D721Med (cell line): ENCODE results near the gene TM4SF1.

Source experiments
- DNase-seq: peaks from one replicate; pipeline ENCODE4 v3.0.0; 2011; ENCODE audit warnings: low spot score; ENCODE audit not compliant: insufficient read length
- FAIRE-seq: peaks from 2 replicates; lab custom pipeline; 2011; peaks lifted over from hg19 to GRCh38; lab: Jason Lieb, UNC
- TF ChIP-seq, protein P1 (sequence below): IDR thresholded peaks from 2 replicates; pipeline ENCODE4 v1.5.1; 2012; ENCODE audit warnings: mild to moderate bottlenecking, control low read depth; ENCODE audit not compliant: insufficient read depth; ENCODE audit errors: missing control alignments

The TM4SF1 gene

DNA sequence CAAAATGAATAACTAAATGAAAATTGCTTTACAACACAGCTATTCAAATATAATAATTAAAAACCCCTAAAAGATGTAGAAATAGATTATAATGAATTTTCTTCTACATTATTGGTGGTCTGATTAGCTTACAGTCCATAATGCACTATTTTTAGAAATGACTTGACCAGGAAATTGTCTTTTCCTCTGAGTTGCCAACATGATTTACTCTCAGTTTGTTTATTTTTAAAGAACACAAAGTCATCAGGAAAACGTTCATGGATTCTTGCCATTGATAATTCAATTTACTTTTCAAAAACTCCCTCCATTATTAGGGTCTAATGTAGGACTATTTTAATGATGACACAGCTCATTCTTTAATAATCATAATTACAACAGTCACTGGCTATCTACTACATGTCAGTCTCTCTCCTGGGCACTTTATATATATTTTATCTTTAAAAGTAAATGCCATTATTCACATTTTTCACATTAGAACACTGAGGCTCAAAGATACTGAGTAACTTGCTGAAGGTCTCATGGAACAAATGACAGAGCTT, 45.2 kb downstream of the TM4SF1 start:
- DNase-seq (no peak), FAIRE-seq (no peak)
- TF ChIP-seq, protein P1, sequence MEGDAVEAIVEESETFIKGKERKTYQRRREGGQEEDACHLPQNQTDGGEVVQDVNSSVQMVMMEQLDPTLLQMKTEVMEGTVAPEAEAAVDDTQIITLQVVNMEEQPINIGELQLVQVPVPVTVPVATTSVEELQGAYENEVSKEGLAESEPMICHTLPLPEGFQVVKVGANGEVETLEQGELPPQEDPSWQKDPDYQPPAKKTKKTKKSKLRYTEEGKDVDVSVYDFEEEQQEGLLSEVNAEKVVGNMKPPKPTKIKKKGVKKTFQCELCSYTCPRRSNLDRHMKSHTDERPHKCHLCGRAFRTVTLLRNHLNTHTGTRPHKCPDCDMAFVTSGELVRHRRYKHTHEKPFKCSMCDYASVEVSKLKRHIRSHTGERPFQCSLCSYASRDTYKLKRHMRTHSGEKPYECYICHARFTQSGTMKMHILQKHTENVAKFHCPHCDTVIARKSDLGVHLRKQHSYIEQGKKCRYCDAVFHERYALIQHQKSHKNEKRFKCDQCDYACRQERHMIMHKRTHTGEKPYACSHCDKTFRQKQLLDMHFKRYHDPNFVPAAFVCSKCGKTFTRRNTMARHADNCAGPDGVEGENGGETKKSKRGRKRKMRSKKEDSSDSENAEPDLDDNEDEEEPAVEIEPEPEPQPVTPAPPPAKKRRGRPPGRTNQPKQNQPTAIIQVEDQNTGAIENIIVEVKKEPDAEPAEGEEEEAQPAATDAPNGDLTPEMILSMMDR, result no peak

DNA sequence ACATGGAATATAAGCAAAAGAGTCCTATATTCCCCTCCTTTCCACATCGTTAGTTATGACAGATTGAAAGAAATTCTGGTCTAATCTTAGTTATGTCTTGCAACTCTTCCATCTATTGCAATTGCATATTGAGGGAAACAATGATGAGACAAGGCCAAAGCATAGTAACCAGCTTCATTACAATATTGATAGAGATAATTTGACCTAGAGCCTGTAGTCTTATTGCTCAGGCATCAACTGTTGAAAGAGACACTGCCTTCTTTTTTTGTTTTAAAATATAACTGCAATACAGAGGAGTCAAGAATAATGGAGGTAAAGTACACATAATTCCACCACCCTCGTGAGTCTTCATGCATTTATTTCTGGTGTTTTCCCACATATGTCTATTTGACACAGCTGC, 46.1 kb downstream of the TM4SF1 start:
- DNase-seq (no peak), FAIRE-seq (no peak)
- TF ChIP-seq, protein P1, result no peak

DNA sequence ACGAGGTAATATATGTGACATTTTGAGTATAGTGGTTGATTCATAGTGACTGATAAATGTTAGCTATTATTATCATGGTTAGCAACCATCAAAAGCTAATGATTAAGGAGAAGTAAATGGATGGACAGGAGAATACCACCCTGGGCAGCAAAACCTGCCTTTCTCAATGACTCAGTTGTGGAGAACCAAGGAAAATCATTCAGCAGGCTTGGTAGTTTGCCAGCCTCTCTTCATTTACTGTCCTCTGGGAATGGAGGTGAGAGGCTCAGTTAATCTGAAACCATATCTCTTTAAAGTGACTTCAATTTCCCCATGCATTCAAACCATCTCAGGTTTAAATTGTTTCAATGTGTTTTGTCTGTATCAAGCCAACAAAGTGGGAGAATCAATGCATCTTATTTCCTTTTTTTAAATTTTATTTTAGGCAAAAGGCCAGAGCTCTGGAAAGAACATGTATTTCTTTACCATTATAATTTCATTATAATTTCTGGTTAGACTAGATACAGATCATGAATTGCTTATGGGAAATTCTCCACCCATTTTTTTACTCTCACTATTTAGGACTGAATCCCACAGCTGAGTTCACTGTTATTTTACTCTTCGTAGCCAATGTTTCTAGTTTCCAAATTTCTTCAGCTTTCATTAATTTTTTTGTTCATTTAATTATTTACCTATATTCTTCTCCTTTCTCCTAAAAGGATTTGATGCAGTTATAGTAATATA, 46.7 kb downstream of the TM4SF1 start:
- TF ChIP-seq, protein P1, result no peak
- DNase-seq (no peak), FAIRE-seq (no peak)

DNA sequence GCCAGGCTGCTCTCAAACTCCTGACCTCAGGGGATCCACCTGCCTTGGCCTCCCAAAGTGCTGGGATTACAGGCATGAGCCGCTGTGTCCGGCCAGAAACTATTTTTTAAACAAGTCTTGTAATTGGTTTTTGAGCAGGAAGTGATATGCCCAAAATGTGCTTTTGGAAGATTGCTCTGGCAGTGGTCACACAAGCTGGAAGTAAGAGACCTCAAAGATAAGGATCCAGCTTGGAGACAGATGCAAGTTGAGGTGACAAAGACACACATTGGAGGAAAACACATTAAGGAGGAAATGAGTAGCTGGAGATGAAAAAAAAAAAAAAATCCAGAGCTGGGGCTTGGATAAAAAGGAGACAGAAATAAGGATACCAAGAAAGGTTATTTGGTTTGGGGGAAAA, 50.3 kb downstream of the TM4SF1 start:
- TF ChIP-seq, protein P1, result no peak
- FAIRE-seq (no peak), DNase-seq (no peak)

DNA sequence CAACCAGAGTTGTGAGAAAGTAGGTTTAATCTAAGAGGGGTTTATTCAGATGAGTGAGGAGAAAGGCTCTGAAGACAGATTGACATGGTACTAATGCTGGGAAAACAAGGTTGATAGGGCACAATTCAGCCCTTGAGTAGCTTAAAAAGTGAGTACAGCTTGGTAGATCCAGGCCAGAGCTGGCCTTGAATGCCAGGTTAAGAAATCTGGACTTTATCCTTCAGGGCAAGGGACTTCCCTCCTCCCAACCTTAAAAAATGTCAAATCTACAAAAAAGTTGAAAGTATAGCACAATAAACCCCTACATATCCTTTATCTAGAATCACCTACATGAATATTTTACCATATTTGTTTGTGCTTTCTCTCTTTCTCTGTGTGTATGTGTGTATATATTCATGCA, 51.9 kb downstream of the TM4SF1 start:
- no peak for FAIRE-seq
- TF ChIP-seq, protein P1, result no peak
- no peak for DNase-seq

DNA sequence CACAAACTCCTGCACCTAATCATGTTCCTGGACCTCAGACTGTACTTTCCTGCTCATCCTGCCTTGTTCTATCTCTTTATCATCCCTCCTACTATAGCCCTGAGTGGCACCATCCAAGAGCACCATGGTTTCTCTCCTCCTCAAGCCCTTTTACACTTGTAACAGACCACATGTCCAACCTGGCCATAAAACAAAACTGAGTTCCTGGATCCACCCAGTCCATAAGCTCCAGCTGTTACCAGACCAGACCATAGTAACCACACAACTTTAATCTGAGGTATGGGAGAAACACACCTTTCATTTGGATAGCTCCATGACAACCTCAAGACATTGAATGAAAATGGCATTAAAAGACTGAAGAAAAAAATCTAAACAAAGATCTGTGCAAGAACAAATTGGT, 53.1 kb downstream of the TM4SF1 start:
- DNase-seq (no peak), FAIRE-seq (no peak)
- TF ChIP-seq, protein P1, result no peak

DNA sequence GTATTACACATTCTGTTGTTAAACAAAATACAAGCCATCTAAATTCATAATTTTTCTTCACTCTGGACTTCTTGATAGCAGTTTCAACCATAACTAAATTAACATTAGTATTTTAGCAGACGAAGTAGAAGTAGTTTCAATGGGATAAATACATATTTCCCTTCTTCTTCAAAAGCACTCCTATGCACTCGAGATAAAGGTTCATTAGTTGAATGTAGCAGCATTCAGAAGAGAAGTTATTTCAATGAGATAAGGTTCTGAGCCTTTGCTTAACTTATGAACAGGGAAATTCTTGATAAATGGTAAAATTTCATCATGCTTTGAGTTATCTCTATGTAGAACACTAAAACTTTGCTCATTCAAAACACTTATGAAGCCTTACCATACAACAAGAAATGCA, 55.8 kb downstream of the TM4SF1 start:
- TF ChIP-seq, protein P1, result no peak
- DNase-seq (no peak), FAIRE-seq (no peak)
